RWPE1 (cell line): Measurements from ENCODE around the gene HES5.

Experiments
- CTCF ChIA-PET: fragments of 350-600 bp; sonication (Branson Sonifier 250); formaldehyde crosslinking; extraction: SDS; loops from one replicate; lab custom pipeline; 2021; lab: Yijun Ruan, JAX
- POLR2A ChIA-PET: fragments of 400-600 bp; formaldehyde crosslinking; extraction: SDS; loops from one replicate; lab custom pipeline; 2020; ENCODE audit warnings: antibody characterized with exemption; ENCODE audit not compliant: low non-redundant PET; lab: Yijun Ruan, JAX
- DNase-seq: peaks from one replicate; pipeline ENCODE4 v3.0.0; 2012; ENCODE audit warnings: low spot score
- H3K27ac ChIP-seq: fragments of 450-650 bp; 2 replicates; pipeline ENCODE4 v1.5.1; 2017
- CTCF ChIP-seq: fragments of 450-650 bp; conservative IDR thresholded peaks from 2 replicates; pipeline ENCODE4 v1.5.1; 2017; ENCODE audit warnings: low read depth, mild to moderate bottlenecking

The HES5 gene

GRCh38 chr1:2525920-2526823 is 3.9 kb downstream of the HES5 start, which contains the start of gene PANK4:
PANK4 (minus strand) TSS chr1:2526596; CDS start chr1:2526587, 9 bp downstream.
- ChIA-PET CTCF (interaction anchor here (0.7 to 1.0 kb wide), 2 partner anchors 10 to 16 kb away, joined by 3 to 4 read pairs; no protein-coding TSS in a partner anchor), POLR2A (interaction anchor here (0.6 kb wide), 2 partner anchors 18 to 76 kb away, joined by 3 to 5 read pairs; no protein-coding TSS in a partner anchor)
- TF ChIP-seq CTCF: no peak
- H3K27ac ChIP-seq: peak within 1 kb of the TSS; percentile 93
- peak; percentile 84 for DNase-seq

GRCh38 chr1:2525572-2525919 is 4.5 kb downstream of the HES5 start:
- ChIA-PET CTCF (interaction anchor here (0.7 kb wide), 1 partner anchor 16 kb away, joined by 4 read pairs; no protein-coding TSS in a partner anchor), POLR2A (interaction anchor here (0.7 kb wide), 1 partner anchor 99 kb away, joined by 3 read pairs; no protein-coding TSS in a partner anchor)
- peak overlapping the region; percentile 93 for H3K27ac ChIP-seq
- DNase-seq: no peak
- TF ChIP-seq CTCF: no peak

- TF ChIP-seq CTCF: no peak
- ChIA-PET POLR2A (no interaction called here), CTCF (interaction anchor here (0.6 to 1.8 kb wide), 4 partner anchors 24 to 117 kb away, joined by 3 to 5 read pairs (median 4); no protein-coding TSS in a partner anchor)
- H3K27ac ChIP-seq: peak overlapping the region; percentile 93
- no peak for DNase-seq
These were observed 6.0 kb downstream of the HES5 start for GRCh38 chr1:2523891-2524609.

- no peak for DNase-seq
- H3K27ac ChIP-seq: peak overlapping the region; percentile 93
- no peak for TF ChIP-seq CTCF
- ChIA-PET POLR2A (no interaction called here), CTCF (interaction anchor here (1.8 kb wide), 1 partner anchor 25 kb away, joined by 4 read pairs; no protein-coding TSS in a partner anchor)
These were observed 6.7 kb downstream of the HES5 start for GRCh38 chr1:2523191-2523890.

GRCh38 chr1:2522230-2522629 is 7.8 kb downstream of the HES5 start:
- H3K27ac ChIP-seq: peak overlapping the region; percentile 42
- no peak for TF ChIP-seq CTCF
- DNase-seq: no peak
- ChIA-PET CTCF (no interaction called here), POLR2A (no interaction called here)

- POLR2A ChIA-PET: no interaction called here
- no peak for DNase-seq
- CTCF ChIA-PET: no interaction called here
- H3K27ac ChIP-seq: no peak overlapping the region
- TF ChIP-seq CTCF: no peak
These were observed 9.3 kb downstream of the HES5 start for GRCh38 chr1:2520806-2521205.
